ENCODE data around the gene PLCH1.

Gene PLCH1

GRCh38 chr3:155748611-155749365, 3.9 kb upstream of the PLCH1 start:
- TF ChIP-seq CTCF (IDR thresholded peaks at IDR 0.05): no peak

GRCh38 chr3:155747946-155748290, 3.0 kb upstream of the PLCH1 start:
- TF ChIP-seq CTCF (IDR thresholded peaks at IDR 0.05): no peak

- TF ChIP-seq CTCF (IDR thresholded peaks at IDR 0.05): no peak
Observed at GRCh38 chr3:155747286-155747945, 2.5 kb upstream of the PLCH1 start.

GRCh38 chr3:155746703-155747102, 1.8 kb upstream of the PLCH1 start:
- no peak for TF ChIP-seq CTCF (IDR thresholded peaks at IDR 0.05)

- no peak for TF ChIP-seq CTCF (IDR thresholded peaks at IDR 0.05)
Observed at GRCh38 chr3:155745795-155746550, 1.1 kb upstream of the PLCH1 start.

GRCh38 chr3:155744010-155744625, 753 bp downstream of the PLCH1 start:
- TF ChIP-seq CTCF (IDR thresholded peaks at IDR 0.05): no peak

- no peak for TF ChIP-seq CTCF (IDR thresholded peaks at IDR 0.05)
Observed at GRCh38 chr3:155743606-155744005, 1.3 kb downstream of the PLCH1 start.

Data from LNCAP (cell line).